GM19328 (cell line): ENCODE results near the gene TMEM53.

ENCODE experiments used
- ATAC-seq: cut with Tn5 transposase; IDR thresholded peaks from one replicate; pipeline ENCODE4 v1.9.1; 2021; ENCODE audit warnings: mild to moderate bottlenecking, moderate library complexity; ENCODE audit not compliant: unreplicated experiment

The TMEM53 gene

DNA sequence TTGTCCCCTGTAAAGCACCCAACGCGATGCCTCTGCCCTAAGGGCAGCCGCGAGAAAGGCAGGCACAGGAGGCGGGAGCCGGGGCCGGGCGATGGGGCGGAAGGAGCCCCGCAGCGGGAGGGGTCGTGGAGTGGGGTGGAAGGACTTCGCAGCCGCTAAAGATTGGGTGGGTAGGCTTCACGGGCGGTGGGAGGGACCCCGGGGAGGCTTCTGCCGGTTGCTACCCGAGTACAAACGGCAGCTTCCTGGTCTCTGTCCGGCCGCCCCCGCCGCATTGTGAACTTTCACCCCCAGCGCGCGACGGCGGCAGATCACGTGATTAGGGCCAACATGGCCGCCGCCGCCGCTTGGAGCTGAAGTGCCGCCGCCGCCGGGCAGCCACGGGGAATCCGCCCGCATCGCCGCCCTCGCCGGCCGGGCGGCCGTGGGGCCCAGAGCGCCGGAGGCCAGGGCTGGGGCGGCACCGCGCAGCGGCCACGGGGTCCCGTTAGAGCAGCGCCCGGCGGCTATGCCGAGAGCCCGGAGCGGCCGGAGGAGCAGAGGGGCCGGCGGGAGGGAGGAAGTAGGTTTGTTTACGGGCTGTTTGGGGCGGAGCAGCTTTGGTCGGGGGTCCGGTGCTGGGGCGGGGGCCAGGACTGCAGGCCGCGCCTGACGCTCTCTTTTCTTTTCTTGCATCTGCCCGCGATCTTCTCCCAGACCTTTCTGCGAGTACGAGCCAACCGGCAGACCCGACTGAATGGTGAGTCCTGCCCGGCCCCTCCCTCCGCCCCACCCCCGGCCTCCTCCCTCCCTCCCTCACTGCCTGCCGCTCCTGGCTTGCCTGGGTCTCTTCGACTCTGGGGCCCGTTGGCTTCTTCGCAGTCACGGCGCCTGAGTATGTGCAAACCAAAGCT lies 42.4 kb downstream of the TMEM53 start:
- ATAC-seq = peak; percentile 66

DNA sequence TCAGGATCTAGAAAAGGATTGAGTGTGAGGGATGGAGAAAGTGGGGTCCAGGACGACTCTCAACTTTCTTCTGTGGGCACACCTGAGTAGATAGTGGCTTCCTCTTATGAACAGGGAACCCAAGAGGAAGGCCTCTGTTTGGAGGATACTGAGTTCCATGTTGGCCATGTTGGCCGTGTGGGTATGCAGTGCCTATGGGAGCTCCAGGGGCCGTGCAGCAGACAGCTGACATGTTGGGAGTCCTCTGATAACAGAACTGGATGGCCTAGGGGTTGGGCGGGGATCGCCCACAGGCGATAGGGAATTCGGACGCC lies 43.0 kb downstream of the TMEM53 start:
- no peak for ATAC-seq

DNA sequence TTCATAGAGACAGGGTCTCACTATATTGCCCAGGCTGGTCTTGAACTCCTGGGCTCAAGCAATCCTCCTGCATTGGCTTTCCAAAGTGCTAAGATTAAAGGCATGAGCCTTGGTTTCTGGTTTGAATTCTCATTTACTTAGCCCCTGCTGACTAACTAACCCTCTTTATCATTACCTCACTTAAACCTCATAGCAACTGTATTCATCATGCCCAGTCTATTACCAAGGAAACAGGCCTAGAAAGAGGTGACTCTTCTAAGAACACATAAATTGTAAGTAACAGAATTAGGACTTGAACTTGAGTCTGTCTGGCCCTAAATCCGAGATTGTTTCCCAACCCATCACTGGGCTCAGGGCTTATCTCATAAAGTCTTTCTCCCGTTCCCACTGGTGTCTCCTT lies 44.2 kb downstream of the TMEM53 start:
- no peak for ATAC-seq

DNA sequence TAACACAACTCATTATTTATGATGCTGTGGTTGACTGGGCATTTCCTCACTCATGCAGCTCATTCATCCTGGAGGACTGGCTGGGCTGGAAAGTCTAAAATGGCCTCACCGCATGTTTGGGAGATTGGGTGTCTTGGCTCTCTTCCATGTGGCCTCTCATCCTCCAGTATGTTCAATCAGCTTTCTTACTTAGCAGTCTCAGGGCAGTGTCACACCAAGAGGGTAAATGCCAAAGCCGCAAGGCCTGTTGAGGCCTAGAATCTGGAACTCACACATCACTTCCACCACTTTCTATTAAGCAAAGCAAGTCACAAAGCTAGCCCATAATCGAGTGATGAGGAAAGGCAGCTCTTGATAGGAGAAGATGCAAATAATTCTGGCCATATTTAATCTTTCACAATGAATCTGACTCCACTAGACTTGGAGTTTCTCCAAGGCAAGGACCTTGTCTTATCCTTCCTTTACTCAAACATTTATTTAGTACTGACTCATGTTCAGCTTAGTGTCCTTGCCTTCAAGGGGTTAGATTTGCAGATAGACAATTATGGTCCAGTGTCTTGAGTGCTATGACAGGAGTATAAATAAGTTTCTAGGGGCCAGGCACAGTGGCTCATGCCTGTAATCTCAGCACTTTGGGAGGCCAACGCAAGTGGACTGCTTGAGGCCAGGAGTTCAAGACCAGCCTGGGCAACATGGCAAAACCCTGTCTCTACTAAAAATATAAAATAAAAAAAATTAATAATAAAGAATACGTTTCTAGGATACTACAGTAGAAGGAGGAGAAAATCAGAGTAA lies 45.1 kb downstream of the TMEM53 start:
- ATAC-seq = no peak

DNA sequence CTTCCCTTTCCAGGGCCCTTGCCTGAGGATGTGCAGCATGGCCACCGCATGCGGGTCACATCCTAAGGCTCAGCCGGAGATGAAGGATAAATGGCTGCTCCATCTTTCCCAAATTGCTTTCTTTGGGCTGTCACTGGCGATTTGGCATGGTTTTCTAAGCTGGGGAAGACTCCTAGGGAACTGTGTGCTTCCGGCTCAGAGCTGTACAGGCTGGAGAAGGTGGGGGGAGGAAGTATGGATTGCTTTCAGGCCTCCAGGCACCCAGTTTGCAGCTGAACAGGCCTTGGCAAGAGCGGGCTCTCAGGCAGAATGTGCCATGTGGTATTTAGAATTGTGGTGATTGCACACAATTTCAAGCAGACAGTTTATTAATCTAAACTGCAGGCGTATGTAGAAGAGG lies 48.9 kb downstream of the TMEM53 start:
- ATAC-seq = no peak

DNA sequence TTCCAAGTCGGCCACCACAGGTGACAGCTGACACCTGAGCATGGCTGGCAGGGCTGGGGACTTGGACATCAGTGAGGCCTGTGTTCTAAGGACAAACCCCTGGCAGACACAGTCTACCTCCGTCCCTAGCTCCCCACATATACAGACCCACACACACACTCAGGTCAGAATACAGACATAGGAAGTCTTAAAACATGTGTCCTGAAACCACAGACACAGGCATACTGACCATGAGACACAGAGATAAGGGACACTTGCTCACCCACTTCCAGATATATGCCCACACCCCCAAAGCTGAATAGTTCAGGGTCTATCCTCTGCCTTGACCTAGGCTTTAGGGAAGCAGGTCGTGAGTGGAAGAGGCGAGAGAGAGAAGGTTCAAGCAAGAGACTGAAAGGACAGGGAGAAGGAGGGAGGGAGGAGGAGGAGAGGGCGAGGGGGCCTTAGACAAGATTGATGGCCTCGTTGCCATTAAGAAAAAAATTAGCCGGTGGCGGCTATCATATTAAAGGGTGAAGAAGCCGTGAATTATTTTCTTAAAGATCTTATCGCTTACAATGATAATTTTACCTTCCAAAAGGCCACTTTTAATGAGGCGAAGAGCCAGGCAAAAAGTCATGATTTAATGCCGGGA lies 49.9 kb downstream of the TMEM53 start:
- ATAC-seq = no peak

DNA sequence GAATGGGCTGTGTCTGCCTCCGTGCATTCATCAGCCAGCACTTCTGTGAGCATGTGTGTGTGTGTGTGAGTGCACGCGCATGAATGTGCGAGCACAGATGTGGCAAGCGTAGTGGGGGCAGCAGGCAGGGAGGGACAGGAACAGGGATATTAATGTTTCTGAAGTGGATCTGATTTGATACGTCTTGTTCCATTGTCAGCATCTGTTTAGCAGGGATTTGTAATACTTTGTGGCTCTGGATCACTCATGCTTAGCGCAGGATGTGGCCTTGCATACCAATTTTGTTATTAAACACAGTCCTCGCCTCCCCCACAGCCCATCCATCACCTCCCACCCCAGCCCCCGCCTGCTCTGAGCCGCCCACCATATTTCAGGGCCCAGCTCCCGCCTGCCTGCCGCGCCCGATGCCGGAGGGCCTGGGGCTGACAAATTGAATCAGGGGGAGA lies 52.4 kb downstream of the TMEM53 start:
- no peak for ATAC-seq

DNA sequence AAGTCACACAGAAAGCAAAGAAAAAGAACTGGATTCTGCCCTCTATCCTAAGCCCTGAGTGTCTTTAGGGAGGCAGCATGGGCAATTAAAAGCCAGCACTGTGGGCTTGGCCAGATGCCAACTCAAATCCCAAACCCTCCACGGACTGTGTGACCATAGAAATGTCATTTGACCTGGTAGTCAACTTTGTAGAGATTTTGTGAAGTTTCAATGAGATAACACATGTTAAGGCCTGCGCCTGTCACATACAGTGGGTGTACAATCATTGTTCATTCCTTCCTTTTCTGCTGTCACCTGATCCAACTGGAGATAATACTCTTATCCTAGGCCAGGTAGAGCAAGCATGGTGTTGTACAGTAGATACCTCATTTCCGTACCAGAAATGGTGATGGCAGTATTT lies 54.2 kb downstream of the TMEM53 start:
- no peak for ATAC-seq

DNA sequence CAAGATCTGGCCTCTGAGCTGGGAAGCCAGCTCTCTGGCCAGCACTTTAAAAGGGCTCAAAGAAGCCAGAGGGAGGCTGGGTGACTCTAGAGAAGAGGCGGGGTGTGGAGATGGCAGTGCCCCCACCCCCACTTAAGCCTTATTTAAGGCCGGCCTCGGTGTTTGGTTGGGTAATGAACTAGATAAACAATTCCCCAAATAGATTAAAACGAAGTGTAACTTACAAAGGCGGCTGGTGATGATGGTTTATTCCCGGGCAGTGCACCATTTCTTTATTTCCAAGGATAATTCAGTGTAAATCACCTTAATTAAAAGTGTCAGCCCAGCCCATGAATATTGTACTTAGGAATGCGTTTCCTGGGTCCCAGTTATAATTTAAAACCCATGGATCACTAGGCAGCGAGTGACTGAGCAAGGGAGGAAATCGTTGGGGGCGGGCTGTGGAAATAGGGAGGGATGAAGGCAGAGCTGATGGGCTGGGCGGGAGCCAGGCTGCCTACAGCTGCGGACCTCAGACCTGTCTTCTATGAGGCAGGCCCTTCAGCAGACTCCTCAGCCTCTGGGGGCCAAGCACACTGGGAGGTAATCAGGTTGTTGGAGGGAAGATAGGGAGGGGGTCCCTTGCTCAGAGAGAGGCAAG lies 54.9 kb downstream of the TMEM53 start:
- ATAC-seq = no peak

DNA sequence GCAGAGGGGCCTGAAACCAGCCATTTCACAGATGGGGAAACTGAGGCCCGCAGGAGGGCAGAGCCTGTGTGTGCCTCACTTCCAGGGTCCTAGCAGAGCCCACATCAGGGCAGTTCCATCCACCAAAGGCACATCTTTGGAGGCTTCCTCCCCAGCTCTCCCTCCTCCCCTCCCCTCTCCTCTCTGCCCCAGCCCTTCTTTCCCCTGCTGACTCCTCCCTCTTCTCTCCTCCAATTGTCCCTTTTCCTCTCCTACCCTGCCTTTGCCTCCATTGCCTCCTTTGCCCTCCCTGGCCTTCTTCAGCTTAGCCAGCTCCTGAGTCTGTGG lies 56.6 kb downstream of the TMEM53 start:
- ATAC-seq = no peak

DNA sequence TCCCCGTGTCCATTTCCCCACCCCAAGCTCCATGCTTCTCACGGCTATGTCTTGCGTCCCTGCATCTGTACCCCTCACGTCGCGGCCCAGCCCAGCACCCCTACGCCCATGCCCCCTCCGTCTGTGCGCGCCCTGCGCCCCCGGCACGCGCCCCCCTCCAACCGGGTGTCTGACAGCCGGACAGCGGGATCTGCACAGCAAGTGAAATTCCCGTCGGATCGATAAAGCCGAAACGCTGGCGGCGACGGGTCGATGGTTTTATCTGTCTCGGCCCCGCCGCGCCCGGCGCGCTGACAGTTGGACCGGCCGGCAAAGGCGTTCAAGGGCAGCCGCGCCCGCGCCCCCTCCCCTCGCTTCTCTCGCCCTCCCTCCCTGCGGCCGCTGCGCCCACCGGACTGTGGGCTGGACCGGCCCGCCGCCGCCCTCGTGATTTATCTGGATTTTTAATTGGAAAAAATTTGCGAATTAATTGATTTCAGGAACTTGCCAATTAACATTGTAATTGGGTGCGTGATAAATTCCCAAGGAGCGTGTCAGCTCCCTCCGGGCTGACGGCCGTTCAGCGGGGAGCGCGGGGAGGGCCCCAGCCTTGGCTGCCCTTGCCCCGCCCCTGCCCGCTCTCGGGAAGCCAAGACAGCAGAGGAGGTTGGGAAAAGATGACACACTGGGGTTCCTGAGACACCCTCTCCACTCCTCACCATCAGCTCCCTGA lies 57.1 kb downstream of the TMEM53 start:
- ATAC-seq = no peak

DNA sequence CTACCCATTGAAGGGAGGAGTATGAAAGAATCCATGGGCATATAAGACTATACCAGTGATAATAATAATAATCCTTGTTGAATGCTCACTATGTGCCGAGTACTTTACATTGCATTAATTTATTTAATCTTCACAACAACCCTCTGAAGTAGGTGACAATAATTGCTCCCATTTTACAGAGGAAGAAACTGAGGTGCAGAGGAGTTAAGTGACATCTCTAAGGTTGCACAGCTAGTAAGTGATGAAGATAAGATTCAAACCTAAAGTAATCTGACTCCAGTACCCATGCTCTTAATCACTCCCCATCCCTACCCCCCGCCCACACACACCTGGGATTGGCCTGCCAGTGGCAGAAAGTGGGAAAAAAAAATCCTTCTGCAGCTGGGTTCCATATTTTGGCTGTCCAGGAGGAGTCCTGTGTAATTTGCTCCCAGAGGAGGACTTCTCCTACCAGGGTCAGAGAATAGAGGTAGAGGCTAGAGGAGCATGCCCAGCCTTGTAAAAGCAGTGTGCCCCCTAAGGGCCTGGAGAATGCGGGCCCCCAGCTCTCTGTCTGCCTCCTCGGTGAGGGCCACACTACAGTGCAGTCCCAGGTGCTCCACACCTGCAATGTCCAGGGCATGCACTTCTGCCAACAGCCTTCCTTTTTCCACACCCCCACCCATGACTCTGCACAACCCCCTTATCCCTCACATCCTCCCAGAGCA lies 57.8 kb downstream of the TMEM53 start:
- no peak for ATAC-seq

DNA sequence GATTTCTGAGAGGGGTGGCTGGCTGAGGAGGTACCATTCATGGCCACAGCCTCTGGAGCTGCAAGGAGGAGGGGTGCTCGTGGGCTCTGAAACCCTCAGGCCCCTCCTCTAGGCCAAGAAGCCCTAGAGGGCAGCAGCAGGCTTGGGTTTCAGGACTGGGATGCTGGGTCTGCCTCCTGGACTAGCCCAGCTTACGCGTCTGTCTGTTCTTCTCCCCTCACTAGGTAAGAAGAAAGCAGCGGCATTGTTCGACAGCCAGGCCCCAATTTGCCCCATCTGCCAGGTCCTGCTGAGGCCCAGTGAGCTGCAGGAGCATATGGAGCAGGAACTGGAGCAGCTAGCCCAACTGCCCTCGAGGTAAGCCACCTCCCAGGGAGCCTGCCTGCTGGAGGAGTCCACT lies 60.3 kb downstream of the TMEM53 start:
- no peak for ATAC-seq

DNA sequence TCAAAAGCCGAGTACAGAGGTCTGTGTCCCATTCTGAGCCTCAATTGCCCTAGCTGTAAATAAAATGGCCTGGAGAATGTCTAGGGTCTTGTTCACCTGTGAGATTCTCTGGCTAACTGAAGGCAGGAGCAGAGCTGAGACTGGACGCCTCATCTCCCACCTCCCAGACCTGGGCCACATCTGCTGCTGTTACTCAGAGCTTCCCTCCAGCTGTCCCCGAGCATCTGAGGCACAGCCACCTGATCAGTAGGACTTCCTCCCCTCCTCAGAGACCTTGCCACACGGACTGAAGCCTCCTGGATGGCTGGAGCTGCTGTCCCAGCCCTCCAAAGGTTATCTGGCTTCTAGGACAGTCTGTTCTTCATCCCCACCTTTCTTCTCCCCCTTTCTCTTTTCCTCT lies 62.4 kb downstream of the TMEM53 start:
- no peak for ATAC-seq

DNA sequence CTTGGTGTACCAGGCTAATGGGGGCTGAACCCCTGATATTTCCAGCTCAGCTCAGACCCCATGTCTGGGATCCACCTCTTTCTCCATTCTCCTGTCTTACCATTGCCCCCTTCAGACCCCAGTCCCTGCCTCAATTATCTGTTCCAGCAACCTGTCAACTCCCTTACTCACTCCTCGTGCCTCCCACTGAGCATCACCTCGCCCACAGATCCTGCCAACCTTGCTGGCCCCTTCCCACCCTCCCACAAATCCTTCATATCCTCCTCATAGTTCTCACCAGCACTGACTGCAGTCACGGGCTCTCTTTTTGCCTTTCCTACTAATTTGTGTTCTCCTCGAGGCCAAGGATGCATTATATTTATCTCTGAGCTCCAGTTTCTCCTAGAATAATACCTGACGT lies 62.9 kb downstream of the TMEM53 start:
- no peak for ATAC-seq

DNA sequence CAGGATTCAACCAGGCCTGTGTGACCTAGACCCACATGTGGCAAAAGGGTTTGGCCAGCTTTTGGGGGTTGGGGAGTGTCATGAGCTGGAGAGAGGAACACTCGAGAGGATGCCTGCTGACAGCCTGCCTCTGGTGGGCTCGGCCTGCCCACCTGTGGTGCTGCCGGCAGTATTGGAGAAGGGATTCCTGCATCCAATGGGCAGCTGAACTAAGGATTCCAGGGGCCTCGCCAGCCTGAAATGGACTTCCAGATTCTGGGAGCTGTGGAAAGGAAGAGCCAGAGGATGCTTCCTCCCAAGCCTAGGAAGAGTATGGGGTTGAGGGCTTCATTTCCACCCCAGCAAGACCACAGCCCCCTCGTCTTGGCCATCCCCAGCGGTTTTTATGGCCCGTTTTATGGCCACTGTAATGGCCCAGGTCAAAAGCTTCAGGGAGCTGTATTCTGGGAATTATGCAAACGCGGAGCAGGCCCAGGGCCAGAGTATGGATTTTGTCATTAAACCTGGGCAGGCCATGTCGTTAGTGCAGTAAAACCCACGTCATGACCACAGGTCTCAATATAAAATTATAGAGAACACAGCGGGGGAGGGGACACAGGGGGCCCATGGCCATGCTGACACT lies 63.6 kb downstream of the TMEM53 start:
- ATAC-seq = no peak

DNA sequence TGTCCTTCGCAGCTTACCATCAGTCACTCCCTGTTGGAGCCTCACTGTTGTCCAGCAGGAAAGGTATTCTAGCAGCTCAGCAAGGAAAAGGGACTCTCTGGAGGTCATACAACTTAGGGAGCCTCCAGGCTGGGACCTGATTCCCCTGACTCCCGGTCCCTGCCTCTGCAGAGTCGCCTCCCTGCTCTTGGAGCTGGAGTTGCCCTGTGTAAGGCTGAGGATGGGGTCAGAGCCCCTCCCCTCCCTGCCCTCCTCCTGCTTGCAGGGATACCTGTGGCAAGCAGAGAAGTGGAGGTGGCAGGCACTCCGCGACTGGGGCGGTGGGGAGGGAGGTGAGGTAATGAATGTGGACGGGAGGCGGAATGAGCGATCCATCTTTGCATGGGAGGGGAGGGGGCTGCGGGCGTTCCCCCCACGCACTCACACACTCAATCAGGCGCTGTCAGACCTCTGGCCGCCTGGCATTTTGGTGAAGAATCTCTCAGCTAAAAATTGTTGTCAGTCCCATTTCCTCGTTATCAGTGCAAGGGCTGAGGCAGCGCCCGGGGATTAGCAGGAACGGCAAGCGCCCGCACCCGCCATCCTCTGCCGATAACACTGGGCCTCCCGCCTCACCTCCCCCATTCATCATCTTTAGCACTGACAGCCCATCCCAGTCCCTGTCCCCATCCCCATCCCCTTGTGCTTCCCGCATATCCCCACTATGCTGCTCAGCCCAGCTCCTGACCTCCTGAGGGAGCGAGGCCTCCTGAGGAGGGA lies 64.3 kb downstream of the TMEM53 start:
- ATAC-seq = no peak

DNA sequence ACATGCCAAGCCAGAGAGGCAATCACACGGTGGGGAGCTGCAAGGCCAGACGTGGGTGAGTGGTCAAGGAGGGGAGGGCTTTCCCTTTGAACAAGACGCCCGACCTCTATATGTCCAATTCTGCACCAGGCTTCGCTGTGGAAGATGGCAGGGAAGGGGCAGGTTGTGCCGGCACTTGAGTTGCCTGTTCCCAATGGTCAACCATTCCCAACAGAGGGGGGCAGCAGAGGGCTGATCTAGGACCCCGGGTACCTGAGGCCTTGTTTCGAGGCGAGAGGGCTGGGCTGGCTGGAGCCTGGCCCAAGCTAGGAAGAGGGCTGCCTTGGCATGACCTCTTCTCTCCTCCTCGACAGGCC lies 64.9 kb downstream of the TMEM53 start:
- ATAC-seq = no peak

DNA sequence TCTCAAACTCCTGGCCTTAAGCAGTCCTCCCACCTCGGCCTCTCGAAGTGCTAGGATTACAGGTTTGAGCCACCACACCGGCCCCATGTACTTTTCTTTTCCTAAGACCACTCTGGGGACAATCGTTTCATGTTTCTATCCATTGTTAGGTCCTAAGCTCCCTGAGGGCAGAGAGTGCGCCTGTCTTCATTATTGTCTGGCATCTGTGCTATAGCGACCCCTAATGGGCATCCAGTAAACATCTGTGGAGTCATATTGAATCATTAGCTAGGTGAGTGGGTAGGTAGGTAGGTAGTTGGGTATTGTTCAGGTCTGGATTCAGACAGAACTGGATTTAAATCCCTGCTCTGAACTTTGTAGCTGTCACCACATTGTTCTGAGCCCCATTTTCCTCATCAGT lies 66.1 kb downstream of the TMEM53 start:
- no peak for ATAC-seq
